Measurements from ENCODE around the gene CHD5. TPM values are rescaled to one million over a fixed set of nuclear protein-coding genes. Genes with fewer than 3 reads are reported as not detected.

CHD5 gene
- total RNA-seq, 1 experiment from 2014 or later = 1.6 TPM

DNA sequence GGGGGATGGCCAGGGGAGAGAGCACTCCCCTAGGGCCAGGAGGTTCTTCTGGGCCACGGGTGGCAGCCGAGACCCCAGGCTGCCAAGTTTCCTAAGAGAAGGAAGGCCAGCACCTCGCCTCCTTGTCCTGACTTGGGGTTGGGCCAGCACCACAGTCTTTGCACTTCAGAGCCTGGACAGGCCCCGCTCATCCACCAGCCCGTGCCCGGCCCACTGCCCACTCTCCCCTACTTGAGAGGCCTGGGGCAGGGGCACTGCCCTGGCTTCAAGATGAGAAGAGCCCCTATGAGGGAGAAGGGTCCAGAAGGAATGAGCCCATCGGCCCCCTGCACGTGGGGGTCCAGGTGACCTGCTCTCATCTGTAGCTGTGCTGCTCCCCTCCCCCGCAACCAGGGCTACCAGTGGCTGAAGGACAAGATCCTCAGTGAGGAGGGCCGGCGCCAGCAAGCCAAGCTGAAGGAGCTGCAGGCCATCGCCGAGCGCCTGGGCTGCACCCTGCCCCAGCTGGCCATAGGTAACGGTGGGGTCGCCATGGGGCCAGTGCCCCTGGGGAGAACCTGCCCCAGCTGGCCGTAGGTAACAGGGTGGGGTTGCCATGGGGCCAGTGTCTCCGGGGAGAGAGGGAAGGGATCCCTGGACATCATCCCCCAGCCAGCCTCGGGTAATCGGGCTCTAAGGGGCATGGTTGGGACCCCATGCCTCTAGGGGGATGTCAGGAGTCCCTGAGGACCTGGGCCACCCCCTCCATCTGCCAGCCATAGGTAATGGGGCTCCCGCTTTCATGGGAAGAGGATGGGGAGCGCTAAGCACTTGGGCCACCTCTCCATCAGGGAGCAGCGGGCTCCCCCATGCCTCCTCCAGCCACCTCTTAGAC is 83.6 kb downstream of the CHD5 start:
- H3K4me1 Mint-ChIP-seq = peaks cover 0 to 6% of the 10 kb centered on the region in 2 experiments; a peak in 2 of 4 replicates
- H3K9me3 ChIP-seq (ENCODE audit: control insufficient read depth, low read depth, low read length) = no peaks in the 10 kb centered on the region
- no CpG with 5 or more reads among the region's 23 CpGs for WGBS (ENCODE audit: extremely low coverage, insufficient read length, low lambda C conversion rate)
- no peaks in the 10 kb centered on the region for H3K27me3 Mint-ChIP-seq (ENCODE audit: low read depth)
- H3K4me3 Mint-ChIP-seq = no peak overlapping the region
- H3K79me2 ChIP-seq (ENCODE audit: insufficient read depth, low read length) = no peaks in the 10 kb centered on the region
- H4K5ac ChIP-seq (ENCODE audit: insufficient read length, low read depth, low read length) = no peak overlapping the region
- H2BK12ac ChIP-seq (ENCODE audit: insufficient read length, low read depth, low read length) = no peak overlapping the region
- H3K23ac ChIP-seq (ENCODE audit: insufficient read length, low read depth, low read length) = no peak overlapping the region
- no peak overlapping the region for H3K9ac ChIP-seq (ENCODE audit: extremely low read depth, insufficient read length, low read length)
- no peak overlapping the region for H3T11ph ChIP-seq (ENCODE audit: low read length)
- no peaks in the 10 kb centered on the region; a peak in 1 of 5 replicates for H3K9me3 Mint-ChIP-seq
- H2AK5ac ChIP-seq (ENCODE audit: insufficient read length, low read length) = no peak overlapping the region
- no peak overlapping the region for H4K8ac ChIP-seq (replicated peaks; ENCODE audit: insufficient read length, low read depth, low read length)
- no peak overlapping the region for H2BK20ac ChIP-seq (ENCODE audit: low read depth, low read length, poor library complexity, severe bottlenecking)
- no peak overlapping the region for H2AFZ ChIP-seq (ENCODE audit: low read length)
- no peaks in the 10 kb centered on the region for H4K20me1 ChIP-seq (ENCODE audit: control insufficient read depth, insufficient read depth, insufficient read length)
- DNase-seq = no peak
- no peak overlapping the region for H3K27ac ChIP-seq (ENCODE audit: insufficient read length, low read depth, low read length)
- H3K18ac ChIP-seq (ENCODE audit: insufficient read length, low read depth, low read length) = no peak overlapping the region
- no peak overlapping the region for H4K91ac ChIP-seq (ENCODE audit: insufficient read length, low read depth, low read length)
- no peak overlapping the region for H3K4me2 ChIP-seq (ENCODE audit: insufficient read depth, insufficient read length, low read length)
- no peak overlapping the region for H2BK15ac ChIP-seq (ENCODE audit: low read depth, low read length)
- no peaks in the 10 kb centered on the region for H3K79me1 ChIP-seq (ENCODE audit: insufficient read depth, low read depth, low read length, poor library complexity, severe bottlenecking)
- no peak overlapping the region for H3K56ac ChIP-seq (ENCODE audit: insufficient read length, low read depth, low read length)
- no peak overlapping the region for H3K4ac ChIP-seq (ENCODE audit: low read depth, low read length)
- no peaks in the 10 kb centered on the region for H3K27me3 ChIP-seq (ENCODE audit: insufficient read depth, low read length)
- no peak overlapping the region for H2BK5ac ChIP-seq (ENCODE audit: insufficient read length, low read length)
- no peaks in the 10 kb centered on the region for H3K4me1 ChIP-seq (ENCODE audit: insufficient read depth, low read length)
- H2BK120ac ChIP-seq (ENCODE audit: low read depth, low read length, poor library complexity, severe bottlenecking) = no peak overlapping the region
- H3K14ac ChIP-seq (ENCODE audit: insufficient read depth, low read length) = no peak overlapping the region
- no peak for TF ChIP-seq CTCF (conservative IDR thresholded peaks at IDR 0.05)
- H3K36me3 Mint-ChIP-seq (ENCODE audit: insufficient read depth in 1 of 3, low read depth in 3 of 3) = no peaks in the 10 kb centered on the region
- no peaks in the 10 kb centered on the region for H3K23me2 ChIP-seq (ENCODE audit: insufficient read length, low read depth, low read length, poor library complexity, severe bottlenecking)
- H3K27ac Mint-ChIP-seq = no peak overlapping the region
